GM12872 (cell line): ENCODE data around the gene CLEC1B.
A peak's percentile ranks its signal among the peaks of the same experiment; 100 is the strongest.

Experiments
- CTCF ChIP-seq: IDR thresholded peaks from 3 replicates; pipeline ENCODE4 v1.5.1; 2011; ENCODE audit warnings: low read depth, mild to moderate bottlenecking, low read length, moderate library complexity; ENCODE audit not compliant: insufficient read depth

Gene CLEC1B

DNA sequence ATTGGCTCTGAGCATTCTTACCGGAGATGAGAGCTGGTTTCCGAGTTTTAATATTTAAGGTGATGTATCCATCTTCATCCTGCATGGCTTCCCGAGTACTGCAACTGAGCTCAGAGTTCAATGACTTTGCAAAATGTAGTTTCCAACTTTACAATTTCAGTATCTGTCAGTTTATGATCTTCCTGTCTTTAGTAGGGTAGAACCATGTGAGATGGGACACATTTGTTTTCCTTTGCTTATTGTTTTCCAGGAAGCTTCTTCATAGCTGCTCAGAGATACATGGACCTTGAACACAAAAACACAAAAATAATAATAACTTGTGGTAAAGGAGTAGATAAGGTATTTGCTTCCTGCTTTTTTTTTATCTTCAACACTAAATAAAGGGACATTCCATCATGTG lies at the start of gene CLEC1B:
CLEC1B (minus strand) TSS at position 106 of the 400 bp plus-strand sequence; CDS start at position 85, 21 bp downstream.
- TF ChIP-seq CTCF: no peak

- no peak for TF ChIP-seq CTCF
These were observed 49.6 kb upstream of the CLEC1B start for GRCh38 chr12:10048526-10048925.

- TF ChIP-seq CTCF: no peak
These were observed 43.2 kb upstream of the CLEC1B start for GRCh38 chr12:10042167-10042566.

DNA sequence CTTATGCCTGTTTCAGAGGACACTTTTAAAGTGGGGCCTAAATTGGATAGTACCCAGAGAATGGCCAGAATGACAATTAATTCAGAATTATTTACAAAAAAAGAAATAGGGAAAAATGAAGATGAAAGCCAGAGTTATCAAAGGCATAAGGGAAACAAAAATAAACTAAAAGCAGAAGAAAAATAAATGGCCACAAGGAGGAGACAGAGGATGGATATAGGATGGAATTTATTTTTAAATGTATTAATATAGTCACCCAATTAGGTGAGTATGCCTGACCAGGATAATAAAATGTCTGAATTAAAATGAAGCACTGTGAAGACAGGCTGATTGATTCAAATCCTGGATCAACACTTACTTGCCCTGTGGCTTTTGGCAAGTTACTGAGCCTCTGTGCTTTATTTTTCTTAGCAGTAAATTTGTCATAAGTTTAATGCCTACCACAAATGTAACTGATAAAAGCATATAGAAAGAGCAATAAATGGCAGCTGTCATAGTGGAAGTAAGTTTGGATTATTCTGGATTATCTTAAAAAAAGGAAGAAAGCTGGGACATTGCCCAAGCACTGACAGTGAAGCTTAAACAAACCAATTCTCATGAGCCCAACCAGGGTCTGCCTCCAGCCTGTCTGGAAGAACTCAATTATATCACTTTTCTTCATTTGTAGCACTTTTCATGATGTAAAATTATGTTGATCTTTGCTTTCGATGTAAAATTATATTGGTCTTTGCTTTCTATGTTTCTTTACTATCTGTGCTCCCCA lies 35.0 kb upstream of the CLEC1B start:
- peak; percentile 19; the same call in 1 of the 3 replicates for TF ChIP-seq CTCF

DNA sequence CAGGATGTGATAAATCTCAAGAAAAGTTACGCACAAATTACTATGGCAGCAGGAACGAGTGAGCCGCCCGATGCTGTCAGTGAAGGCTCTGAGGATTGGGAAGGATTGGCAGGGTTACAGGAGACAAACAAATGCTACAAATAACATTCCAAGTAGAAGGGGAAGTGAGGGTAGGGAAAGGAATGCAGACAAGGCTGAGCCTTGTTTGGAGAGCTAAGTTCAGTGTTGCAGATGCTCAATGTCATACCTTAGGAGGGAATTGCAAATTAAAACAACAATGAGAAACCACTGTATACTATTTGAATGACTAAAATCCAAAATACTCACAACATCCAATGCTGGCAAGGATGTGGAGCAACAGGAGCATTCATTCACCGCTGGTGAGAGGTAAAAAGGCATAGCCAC lies 32.9 kb upstream of the CLEC1B start:
- no peak for TF ChIP-seq CTCF

GRCh38 chr12:10031321-10031720 lies 32.4 kb upstream of the CLEC1B start:
- no peak for TF ChIP-seq CTCF

DNA sequence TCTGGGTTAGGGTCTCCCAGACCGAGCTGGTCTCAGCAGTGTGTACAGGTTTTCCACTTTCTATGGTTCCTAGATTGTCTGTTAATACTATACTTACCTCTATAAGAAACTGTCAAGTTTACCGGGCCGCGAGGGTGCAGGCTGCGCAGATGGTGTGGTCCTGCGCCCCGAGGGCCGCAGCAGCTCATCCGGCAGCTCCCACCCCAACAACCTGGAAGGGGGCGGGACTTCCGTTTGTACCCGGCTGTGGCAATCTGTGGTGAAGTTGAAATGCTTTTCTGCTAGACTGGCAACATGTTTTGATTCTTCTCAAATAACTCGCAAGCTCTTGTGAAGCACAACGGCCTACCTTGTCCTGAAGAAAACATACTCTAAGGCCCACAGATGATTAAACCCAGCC lies 31.5 kb upstream of the CLEC1B start, which contains the start of gene CLEC9A:
CLEC9A (plus strand) TSS at position 237 of the 400 bp plus-strand sequence. CDS start 22,006 bp downstream, outside the sequence.
- TF ChIP-seq CTCF: no peak
